CD14-positive monocyte (primary cell): ENCODE results near the gene RARB. TPM values are rescaled to one million over a fixed set of nuclear protein-coding genes. Genes with fewer than 3 reads are reported as not detected.

Experiments used
- DNase-seq, 3 donors: peaks; one replicate each; pipeline ENCODE4 v3.0.0-alpha.2; 2011 to 2022
- H2AFZ ChIP-seq: 2 replicates; pipeline ENCODE4 v1.6.0; 2012; ENCODE audit warnings: mild to moderate bottlenecking, low read depth, low read length, inconsistent platforms; ENCODE audit not compliant: insufficient read depth, poor library complexity, severe bottlenecking
- H3K27ac ChIP-seq, 2 donors: 1 replicate in 1 of 2; 2 replicates in 1 of 2; pipeline ENCODE4 v1.5.1; 2012 to 2013; ENCODE audit warnings: low read length in 2 of 2, control low read depth in 1 of 2, inconsistent platforms in 1 of 2, low read depth in 1 of 2, mild to moderate bottlenecking in 1 of 2
- H3K27me3 ChIP-seq, 2 donors: one replicate each; pipeline versions ENCODE4 v1.6.0 to v1.6.1; 2011 to 2013; ENCODE audit warnings: low read length in 2 of 2; ENCODE audit not compliant: control insufficient read depth in 2 of 2, insufficient read depth in 2 of 2
- H3K36me3 ChIP-seq, 2 donors: replicated peaks in 1 of 2; 1 replicate in 1 of 2; 2 replicates in 1 of 2; pipeline versions ENCODE4 v1.5.1 to v1.6.1; 2012 to 2013; ENCODE audit warnings: low read length in 2 of 2, control low read depth in 1 of 2, inconsistent platforms in 1 of 2, mild to moderate bottlenecking in 1 of 2; ENCODE audit not compliant: insufficient read depth in 2 of 2, control insufficient read depth in 1 of 2
- H3K4me1 ChIP-seq, 2 donors: 1 replicate in 1 of 2; 2 replicates in 1 of 2; pipeline versions ENCODE4 v1.5.1 to v1.6.1; 2012 to 2013; ENCODE audit warnings: low read length in 2 of 2, control low read depth in 1 of 2, inconsistent platforms in 1 of 2, mild to moderate bottlenecking in 1 of 2, moderate library complexity in 1 of 2; ENCODE audit not compliant: insufficient read depth in 2 of 2, control insufficient read depth in 1 of 2
- H3K4me2 ChIP-seq: replicated peaks from 2 replicates; pipeline ENCODE3; 2012; ENCODE audit warnings: low read length, moderate library complexity, mild to moderate bottlenecking; ENCODE audit not compliant: poor library complexity, severe bottlenecking; ENCODE audit errors: extremely low read depth
- H3K4me3 ChIP-seq, 3 experiments: fragments of 200-600 bp in 1 of 3; sonication (generic) in 1 of 3; replicated peaks in 1 of 3; 1 replicate in 2 of 3; 2 replicates in 1 of 3; pipeline ENCODE4 v1.5.1; 2011 to 2013; ENCODE audit warnings: low read length in 3 of 3, mild to moderate bottlenecking in 3 of 3, control low read depth in 2 of 3, low read depth in 2 of 3, inconsistent platforms in 1 of 3, moderate library complexity in 1 of 3
- H3K79me2 ChIP-seq: 2 replicates; pipeline ENCODE4 v1.6.0; 2012; ENCODE audit warnings: mild to moderate bottlenecking, control low read depth, inconsistent platforms, low read length, moderate library complexity; ENCODE audit not compliant: insufficient read depth
- H3K9ac ChIP-seq: 2 replicates; pipeline ENCODE4 v1.6.0; 2017; ENCODE audit warnings: low read length, mild to moderate bottlenecking; ENCODE audit not compliant: insufficient read depth, poor library complexity, severe bottlenecking
- H3K9me3 ChIP-seq, 2 donors: replicated peaks in 1 of 2; 1 replicate in 1 of 2; 2 replicates in 1 of 2; pipeline versions ENCODE4 v1.5.1 to v1.6.1; 2012 to 2013; ENCODE audit warnings: low read length in 2 of 2, control low read depth in 1 of 2; ENCODE audit not compliant: control insufficient read depth in 1 of 2, insufficient read depth in 1 of 2
- H4K20me1 ChIP-seq: 2 replicates; pipeline ENCODE4 v1.6.0; 2012; ENCODE audit warnings: mild to moderate bottlenecking, low read length, control low read depth, moderate library complexity; ENCODE audit not compliant: insufficient read depth
- H3K27ac Mint-ChIP-seq, 7 donors: one replicate each; pipeline ENCODE4 v1.8.0; 2020; ENCODE audit warnings: mild to moderate bottlenecking in 7 of 7, mixed read lengths in 7 of 7, moderate library complexity in 6 of 7, inconsistent platforms in 2 of 7
- H3K27me3 Mint-ChIP-seq, 3 donors: one replicate each; pipeline ENCODE4 v1.8.0; 2021 to 2022; ENCODE audit warnings: low read depth in 3 of 3, mild to moderate bottlenecking in 3 of 3, mixed read lengths in 3 of 3, moderate library complexity in 3 of 3, inconsistent platforms in 1 of 3
- H3K36me3 Mint-ChIP-seq, 2 donors: one replicate each; pipeline ENCODE4 v1.8.0; 2020; ENCODE audit warnings: mixed read lengths in 2 of 2, inconsistent platforms in 1 of 2, mild to moderate bottlenecking in 1 of 2
- H3K4me1 Mint-ChIP-seq: one replicate; pipeline ENCODE4 v1.8.0; 2020; ENCODE audit warnings: mild to moderate bottlenecking, mixed read lengths
- H3K4me3 Mint-ChIP-seq, 2 donors: one replicate each; pipeline ENCODE4 v1.8.0; 2020; ENCODE audit warnings: mild to moderate bottlenecking in 2 of 2, mixed read lengths in 2 of 2, moderate library complexity in 1 of 2
- H3K9me3 Mint-ChIP-seq, 7 donors: one replicate each; pipeline ENCODE4 v1.8.0; 2020 to 2022; ENCODE audit warnings: mixed read lengths in 7 of 7, mild to moderate bottlenecking in 6 of 7, moderate library complexity in 6 of 7, inconsistent platforms in 2 of 7
- WGBS: methylation state at CpG from one replicate; pipeline ENCODE4 v1.1.5; 2013; ENCODE audit warnings: missing lambda C conversion rate; ENCODE audit not compliant: insufficient coverage; 5-methylcytosine and 5-hydroxymethylcytosine counted together
- intact Hi-C, 2 donors: fragments of 100-400 bp; cut with micrococcal nuclease; formaldehyde crosslinking; loops; one replicate each; pipeline versions ENCODE4 v1.15.0 to v1.15.1; 2023
- polyA plus RNA-seq, 3 donors: library from polyadenylated mRNA; depleted of rRNA in 1 of 3; unstranded in 2 of 3; stranded (reverse) in 1 of 3; fragments of 300-500 nt in 2 of 3; fragments of >200 nt in 1 of 3; fragmentation: Illumina TruSeq in 2 of 3; gene quantifications; 1 replicate in 2 of 3; 2 replicates in 1 of 3; pipeline ENCODE4 v1.2.3, GENCODE V29; 2012 to 2021
- TF ChIP-seq, protein P1 (sequence below): fragments of 200-600 bp; IDR thresholded peaks from one replicate; pipeline ENCODE4 v1.8.0; 2022; ENCODE audit warnings: antibody characterized with exemption, mild to moderate bottlenecking

Gene RARB
- polyA plus RNA-seq, 3 donors = not detected

GRCh38 chr3:25438791-25439555 is 10.9 kb downstream of the RARB start:
- H3K79me2 ChIP-seq = no peaks in the 10 kb centered on the region
- H2AFZ ChIP-seq = no peak overlapping the region
- H3K9me3 ChIP-seq = no peaks in the 10 kb centered on the region
- no peak overlapping the region for H3K4me2 ChIP-seq
- DNase-seq = no peak
- Mint-ChIP-seq H3K27ac (no peak overlapping the region), H3K4me1 (no peaks in the 10 kb centered on the region), H3K36me3 (no peaks in the 10 kb centered on the region), H3K27me3 (peaks cover 1 to 12% (median 7%) of the 10 kb centered on the region in 3 donors), H3K9me3 (peaks cover 0 to 1% (median 0%) of the 10 kb centered on the region in 7 donors), H3K4me3 (no peak overlapping the region)
- H3K4me1 ChIP-seq = no peaks in the 10 kb centered on the region
- no peak overlapping the region for H3K4me3 ChIP-seq
- H4K20me1 ChIP-seq = no peaks in the 10 kb centered on the region
- intact Hi-C loops = no loop called here
- H3K27ac ChIP-seq = no peak overlapping the region
- 100% methylated on average over 2 of the region's 6 CpGs for WGBS
- H3K36me3 ChIP-seq = no peaks in the 10 kb centered on the region
- H3K9ac ChIP-seq = no peak overlapping the region
- TF ChIP-seq, protein P1, sequence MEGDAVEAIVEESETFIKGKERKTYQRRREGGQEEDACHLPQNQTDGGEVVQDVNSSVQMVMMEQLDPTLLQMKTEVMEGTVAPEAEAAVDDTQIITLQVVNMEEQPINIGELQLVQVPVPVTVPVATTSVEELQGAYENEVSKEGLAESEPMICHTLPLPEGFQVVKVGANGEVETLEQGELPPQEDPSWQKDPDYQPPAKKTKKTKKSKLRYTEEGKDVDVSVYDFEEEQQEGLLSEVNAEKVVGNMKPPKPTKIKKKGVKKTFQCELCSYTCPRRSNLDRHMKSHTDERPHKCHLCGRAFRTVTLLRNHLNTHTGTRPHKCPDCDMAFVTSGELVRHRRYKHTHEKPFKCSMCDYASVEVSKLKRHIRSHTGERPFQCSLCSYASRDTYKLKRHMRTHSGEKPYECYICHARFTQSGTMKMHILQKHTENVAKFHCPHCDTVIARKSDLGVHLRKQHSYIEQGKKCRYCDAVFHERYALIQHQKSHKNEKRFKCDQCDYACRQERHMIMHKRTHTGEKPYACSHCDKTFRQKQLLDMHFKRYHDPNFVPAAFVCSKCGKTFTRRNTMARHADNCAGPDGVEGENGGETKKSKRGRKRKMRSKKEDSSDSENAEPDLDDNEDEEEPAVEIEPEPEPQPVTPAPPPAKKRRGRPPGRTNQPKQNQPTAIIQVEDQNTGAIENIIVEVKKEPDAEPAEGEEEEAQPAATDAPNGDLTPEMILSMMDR = no peak
- H3K27me3 ChIP-seq = no peaks in the 10 kb centered on the region

DNA sequence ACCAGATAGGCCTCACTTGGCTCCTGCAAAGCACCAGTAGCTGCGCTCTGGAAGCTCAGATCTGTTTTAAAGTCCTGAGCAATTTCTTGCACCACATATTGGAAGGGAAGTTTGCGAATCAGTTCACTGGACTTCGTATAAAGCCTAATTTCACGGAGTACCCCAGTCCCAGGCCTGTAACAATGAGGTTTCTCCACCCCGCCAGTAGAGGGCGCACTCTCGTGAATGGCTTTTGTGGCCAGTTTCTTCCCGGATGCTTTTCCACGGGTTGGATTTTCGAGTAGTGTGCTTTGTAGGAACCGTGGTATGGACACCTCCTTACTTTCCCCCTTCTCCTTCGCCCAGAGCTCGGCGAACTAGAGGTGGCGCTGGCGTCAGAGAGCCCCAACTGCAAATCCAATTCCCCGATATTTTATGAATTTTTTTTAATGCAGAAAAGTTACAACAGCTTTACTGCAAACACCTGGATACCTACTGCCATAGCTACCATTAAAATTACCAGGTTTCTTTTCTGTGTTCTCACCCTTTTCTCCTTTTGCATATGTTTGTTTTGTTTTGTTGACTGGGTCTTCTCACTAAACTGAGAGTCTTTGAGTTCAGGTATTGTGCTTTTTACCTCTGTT is 13.3 kb downstream of the RARB start:
- no peak overlapping the region for H2AFZ ChIP-seq
- H3K9ac ChIP-seq = no peak overlapping the region
- no peaks in the 10 kb centered on the region for H3K36me3 ChIP-seq
- intact Hi-C loops = loop anchor here in 1 of 2 donors (10.0 kb wide), 1 partner anchor 143 kb away; no protein-coding TSS in a partner anchor
- H3K9me3 Mint-ChIP-seq = no peaks in the 10 kb centered on the region
- H3K4me1 ChIP-seq = no peaks in the 10 kb centered on the region
- H3K36me3 Mint-ChIP-seq = no peaks in the 10 kb centered on the region
- H3K4me3 Mint-ChIP-seq = no peak overlapping the region
- no peak overlapping the region for H3K4me3 ChIP-seq
- no peaks in the 10 kb centered on the region for H4K20me1 ChIP-seq
- no peak overlapping the region for H3K27ac Mint-ChIP-seq
- no peaks in the 10 kb centered on the region for H3K79me2 ChIP-seq
- H3K27ac ChIP-seq = no peak overlapping the region
- H3K4me2 ChIP-seq = no peak overlapping the region
- no peaks in the 10 kb centered on the region for H3K9me3 ChIP-seq
- TF ChIP-seq, protein P1 = peak; percentile 88
- peaks cover 0 to 4% (median 3%) of the 10 kb centered on the region in 3 donors for H3K27me3 Mint-ChIP-seq
- 92% methylated on average over 17 of the region's 17 CpGs for WGBS
- H3K4me1 Mint-ChIP-seq = no peaks in the 10 kb centered on the region
- peak in 1 of 3 donors; percentile 11 for DNase-seq
- no peaks in the 10 kb centered on the region for H3K27me3 ChIP-seq
